ENCODE measurements around the gene DYSF.

The DYSF gene

DNA sequence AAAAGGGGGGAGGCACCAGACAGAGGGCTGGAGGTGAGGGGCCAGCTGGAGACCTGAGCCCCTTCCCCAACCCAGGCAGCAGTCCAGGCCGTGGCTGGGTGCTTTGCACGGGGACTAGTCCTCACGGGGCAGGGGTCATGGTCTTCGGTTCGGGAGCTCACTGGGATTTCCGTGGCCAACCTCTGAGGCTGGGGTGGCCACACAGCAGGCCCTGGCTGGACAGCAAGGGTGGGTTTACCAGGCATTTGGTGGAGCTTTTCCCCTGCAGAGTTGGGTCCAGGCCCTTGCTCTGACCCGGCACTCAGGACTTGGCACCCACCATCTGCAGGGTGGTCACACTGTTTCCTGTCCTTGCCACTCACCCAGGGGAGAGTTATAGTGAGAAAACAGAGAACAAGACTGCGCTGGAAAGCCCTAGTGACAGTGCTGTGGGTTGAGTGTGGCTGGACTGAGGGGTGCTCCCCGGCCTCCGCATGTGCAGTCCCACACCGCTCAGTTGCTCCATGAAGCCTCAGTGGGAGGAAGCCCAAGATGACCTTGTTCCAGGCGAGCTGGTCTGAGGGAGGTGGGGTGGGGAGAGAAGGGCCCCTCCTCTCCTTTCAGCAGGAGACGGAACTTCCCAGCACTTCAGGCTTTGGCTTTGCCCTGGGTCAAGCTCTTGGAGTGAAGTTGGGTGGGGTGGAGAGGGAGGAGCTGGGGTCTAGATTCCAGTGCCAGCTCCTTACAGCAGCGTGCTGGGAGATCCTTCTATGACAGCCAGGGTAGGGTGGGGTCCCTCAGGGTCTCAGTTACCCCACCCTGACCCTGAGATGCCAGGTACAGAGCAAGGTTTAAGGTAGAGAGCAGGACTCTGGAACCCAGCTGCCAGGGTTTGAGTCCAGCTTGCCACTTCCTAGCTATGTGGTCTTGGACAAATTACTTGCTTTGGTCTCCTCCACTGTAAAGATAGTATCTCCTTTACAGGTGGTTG is 219.8 kb downstream of the DYSF start:
- DNase-seq (ENCODE audit: low read depth in 2 of 2): no peak

DNA sequence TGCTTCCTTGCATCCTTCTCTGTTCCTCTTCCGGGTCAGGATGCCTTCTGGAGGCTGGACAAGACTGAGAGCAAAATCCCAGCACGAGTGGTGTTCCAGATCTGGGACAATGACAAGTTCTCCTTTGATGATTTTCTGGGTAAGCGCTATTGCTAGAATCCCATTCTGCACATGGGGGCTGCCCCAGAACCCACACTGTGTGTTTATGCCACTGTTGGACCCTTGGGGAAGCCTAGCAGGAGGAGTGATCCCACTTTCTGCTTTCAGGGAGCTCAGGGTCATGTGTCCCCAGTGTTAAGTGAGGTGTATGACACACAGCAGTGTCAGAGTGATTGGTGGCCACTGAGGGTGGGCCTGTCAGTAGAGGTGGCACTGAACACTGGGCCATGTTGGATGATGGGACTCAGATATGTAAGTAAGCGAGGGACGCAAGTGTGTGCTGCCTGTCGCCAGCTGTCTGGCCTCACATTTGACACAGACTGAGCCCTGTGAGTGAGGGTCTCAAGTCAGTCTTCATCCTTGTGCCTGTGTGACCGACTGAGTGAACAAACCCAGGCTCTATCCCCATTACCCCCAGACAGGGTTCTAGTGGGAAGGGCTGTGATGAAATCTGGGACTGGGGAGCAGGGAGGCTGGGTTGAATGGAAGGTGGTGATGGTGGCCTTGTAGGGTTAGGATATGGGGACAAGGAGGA is 220.9 kb downstream of the DYSF start:
- DNase-seq (ENCODE audit: low read depth in 2 of 2): no peak

DNA sequence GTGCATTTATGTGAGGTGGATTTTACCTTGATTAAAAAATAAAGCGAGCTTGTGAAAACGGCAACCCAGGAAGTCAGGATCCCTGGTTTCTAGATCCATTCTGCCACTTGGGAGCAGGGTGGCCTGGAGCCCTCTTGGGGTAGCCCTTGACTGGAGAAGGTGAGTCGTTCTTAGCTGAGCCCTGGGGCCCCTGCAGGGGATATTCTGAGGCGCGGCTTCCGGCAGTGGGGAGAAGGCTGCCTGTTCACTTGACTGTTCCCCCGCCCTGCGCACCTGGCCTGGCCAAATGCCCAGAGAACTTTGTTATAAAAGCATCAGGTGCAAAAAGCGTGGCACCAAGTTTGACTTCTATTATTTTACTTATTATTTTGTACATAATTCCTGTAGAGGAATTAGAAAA is 221.9 kb downstream of the DYSF start:
- DNase-seq (ENCODE audit: low read depth in 2 of 2): no peak

DNA sequence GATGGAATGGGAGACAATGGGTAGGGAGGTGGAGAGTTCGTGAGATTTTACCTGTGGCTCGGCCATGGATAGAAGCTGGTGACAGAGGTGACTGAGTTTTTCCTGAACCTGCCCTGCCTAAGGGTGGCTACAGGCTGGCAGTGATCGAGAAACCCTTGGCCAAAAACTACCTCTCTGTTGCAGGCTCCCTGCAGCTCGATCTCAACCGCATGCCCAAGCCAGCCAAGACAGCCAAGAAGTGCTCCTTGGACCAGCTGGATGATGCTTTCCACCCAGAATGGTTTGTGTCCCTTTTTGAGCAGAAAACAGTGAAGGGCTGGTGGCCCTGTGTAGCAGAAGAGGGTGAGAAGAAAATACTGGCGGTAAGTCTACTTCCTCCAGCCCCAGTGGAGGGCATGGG is 225.5 kb downstream of the DYSF start:
- no peak for DNase-seq (ENCODE audit: low read depth in 2 of 2)

DNA sequence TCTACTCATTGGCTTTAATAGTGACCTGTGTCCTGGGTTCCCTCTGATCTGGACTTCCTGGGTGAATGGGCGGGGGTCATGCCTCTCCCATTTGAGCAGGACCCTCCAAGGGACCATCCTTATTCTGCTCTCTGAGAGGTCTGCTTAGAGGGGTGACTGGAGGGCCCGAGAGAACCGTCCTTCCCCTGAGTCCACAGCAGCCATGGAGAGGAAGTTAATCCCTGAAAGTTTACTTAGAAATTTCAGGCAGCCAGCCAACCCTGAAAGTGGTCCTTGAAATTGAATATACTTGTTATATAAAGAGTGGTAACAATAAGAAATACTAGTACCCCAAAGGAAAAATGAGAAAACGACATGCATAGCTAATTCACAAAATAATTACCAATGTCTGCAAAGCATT is 226.1 kb downstream of the DYSF start:
- no peak for DNase-seq (ENCODE audit: low read depth in 2 of 2)

DNA sequence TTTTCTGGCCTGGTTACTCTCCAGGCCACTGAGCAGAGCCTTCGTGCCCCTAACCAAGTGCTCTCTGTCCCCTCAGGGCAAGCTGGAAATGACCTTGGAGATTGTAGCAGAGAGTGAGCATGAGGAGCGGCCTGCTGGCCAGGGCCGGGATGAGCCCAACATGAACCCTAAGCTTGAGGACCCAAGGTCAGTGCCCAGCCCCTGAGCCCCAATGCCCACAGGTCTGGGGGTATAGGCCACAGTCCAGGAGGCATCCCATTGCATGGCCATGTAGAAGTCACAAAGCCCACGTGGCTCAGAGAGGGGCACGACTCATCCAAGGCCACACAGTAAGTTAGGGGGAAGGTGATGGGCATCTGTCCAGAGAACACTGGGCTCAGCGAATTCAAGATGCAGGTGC is 227.6 kb downstream of the DYSF start:
- DNase-seq (ENCODE audit: low read depth in 2 of 2): no peak

DNA sequence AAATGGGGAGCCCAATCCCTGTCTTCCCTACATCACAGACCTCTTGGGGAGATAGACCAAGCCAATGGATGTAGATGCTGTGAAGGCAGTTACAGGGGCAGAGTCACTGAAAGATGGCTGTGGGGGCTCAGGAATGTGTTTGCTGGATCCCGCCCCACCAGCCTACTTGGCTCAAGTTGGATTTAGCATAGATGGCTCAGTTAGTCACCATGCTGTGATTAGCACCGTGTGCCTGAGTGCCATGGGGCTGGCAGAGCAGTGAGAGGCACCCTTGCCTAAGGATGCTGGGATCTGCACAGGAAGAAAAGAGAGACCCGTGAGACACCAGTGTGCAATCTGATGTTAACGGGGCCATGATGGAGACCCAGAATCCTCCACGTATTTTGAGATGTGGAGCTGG is 228.3 kb downstream of the DYSF start:
- DNase-seq (ENCODE audit: low read depth in 2 of 2): no peak

DNA sequence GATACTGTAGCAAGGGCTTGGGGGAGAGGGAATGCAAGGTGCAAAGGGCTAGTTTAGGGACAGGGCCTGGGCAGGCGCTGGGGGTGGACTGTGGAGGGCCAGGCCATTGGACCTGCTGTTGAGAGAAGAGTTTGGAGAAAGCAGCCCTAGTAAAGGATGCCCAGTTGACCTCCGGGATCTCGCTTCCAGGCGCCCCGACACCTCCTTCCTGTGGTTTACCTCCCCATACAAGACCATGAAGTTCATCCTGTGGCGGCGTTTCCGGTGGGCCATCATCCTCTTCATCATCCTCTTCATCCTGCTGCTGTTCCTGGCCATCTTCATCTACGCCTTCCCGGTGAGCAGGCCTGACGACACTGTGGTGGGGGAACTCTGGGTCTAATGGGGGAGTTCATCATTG is 229.0 kb downstream of the DYSF start:
- no peak for DNase-seq (ENCODE audit: low read depth in 2 of 2)

DNA sequence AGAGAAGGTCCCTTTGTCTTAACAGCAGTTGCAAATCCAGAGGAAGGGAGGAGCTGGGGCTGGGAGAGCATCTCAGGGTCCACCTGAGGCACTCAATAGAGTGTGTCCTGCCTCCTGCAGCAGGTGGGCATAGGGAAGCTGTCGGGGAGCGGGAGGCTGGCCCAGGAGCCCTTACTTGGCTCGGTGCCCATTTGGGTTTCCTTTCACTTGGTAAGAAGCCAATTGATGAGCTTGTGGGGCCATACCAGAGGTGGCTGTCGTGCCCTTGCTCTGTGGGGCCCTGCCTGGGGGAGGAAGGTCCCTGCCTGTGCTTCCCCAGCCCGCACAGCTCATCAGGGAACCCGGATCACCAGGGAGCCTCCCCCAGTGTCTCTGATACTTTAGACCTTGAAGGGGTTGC is 229.7 kb downstream of the DYSF start:
- DNase-seq (ENCODE audit: low read depth in 2 of 2): no peak

DNA sequence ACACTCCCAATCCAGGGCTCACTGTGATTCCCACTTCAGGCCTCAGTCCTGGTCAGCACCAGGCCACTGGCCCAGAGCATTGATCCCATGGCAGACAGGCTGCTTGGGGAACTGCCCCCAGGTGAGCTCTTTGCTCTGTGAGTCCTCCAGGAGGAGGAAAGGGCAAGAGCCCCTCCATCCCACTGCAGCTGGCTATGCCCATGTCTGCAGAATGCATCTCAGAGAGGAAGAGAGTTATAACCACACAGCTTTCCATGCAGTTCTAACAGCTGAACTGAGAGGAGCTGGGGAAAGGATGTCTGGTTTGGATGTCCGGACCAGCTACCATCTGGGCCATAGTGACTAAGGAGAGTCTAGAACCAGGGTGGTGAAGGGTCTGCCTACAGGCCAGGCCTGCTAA is 230.3 kb downstream of the DYSF start:
- no peak for DNase-seq (ENCODE audit: low read depth in 2 of 2)

DNA sequence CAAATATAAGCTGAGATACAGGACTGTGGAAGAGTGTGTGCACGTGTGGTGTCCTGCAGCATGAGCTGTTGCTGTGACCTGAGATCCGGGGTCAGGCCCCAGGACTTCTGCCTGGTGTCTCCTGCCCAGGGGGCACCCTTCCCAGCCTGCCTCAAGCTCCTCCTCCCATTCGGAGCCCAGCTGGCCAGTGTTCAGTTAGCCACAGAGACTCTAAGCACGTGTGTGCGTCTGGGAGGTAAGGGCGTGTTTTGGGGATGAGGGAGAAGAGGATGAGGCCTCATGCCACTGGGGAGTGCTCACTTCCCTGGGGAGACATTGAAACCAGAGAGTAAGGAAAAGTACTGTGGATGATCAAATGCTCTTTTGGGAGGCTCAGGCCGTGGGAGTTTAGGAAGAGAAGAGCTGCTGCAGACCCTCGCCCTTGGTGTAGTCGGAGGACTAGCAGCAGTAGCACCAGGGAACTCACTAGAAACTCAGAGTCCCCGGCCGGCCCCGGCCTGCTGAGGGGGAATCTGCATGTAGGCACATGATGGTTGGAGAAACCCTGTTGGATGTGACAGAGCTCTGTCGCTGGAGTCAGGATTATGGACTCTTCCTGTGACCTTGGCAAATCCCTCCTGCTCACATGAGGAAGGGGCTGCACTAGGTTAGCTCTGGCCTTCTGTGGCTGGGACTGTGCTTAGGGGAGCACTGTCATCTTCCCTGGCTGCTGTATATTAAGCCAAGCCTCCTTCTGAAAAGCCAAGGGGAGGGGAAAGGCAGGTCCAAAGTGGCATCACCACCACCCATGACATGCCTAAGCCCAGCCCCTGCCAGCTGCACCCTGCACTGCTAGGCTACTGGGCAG is 231.1 kb downstream of the DYSF start:
- DNase-seq (ENCODE audit: low read depth in 2 of 2): no peak

DNA sequence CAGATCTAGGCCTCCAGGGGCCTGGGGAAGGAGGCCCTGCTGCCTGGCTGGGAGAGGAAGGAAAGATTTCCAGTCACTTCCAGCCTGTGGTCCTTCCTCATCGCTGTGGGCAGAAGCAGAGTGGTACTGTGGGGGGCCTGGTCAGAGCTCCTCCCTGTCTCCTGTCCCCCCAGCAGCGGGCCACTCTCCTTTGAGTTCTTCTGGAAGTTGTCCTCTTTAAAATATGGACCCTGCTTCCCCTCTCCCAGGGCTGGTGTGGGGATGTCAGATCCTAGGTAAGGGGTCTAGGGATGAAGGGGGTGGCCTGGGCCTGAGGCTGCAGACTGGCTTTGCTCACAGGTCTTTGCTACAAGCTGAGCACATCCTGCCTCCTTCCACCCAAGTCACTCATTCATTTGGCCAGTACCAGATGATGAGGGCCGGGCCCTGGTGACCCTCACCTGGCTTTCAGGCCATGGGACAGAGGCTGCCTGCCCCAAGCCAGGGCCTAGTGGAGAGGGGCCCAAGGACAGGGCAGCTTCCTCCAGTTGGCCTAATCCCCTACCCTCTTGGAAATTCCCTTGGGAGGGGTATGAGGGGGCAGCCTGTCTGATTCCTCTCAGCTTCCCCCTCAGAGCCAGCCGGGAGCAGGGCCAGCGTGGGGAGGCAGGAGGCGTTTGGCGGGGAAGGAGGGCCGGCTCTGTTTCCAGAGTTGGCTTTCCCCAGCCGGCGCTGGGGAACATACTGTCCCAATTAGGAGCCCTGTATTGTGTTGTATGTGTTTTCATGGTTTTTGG is 231.9 kb downstream of the DYSF start:
- DNase-seq (ENCODE audit: low read depth in 2 of 2): no peak

DNA sequence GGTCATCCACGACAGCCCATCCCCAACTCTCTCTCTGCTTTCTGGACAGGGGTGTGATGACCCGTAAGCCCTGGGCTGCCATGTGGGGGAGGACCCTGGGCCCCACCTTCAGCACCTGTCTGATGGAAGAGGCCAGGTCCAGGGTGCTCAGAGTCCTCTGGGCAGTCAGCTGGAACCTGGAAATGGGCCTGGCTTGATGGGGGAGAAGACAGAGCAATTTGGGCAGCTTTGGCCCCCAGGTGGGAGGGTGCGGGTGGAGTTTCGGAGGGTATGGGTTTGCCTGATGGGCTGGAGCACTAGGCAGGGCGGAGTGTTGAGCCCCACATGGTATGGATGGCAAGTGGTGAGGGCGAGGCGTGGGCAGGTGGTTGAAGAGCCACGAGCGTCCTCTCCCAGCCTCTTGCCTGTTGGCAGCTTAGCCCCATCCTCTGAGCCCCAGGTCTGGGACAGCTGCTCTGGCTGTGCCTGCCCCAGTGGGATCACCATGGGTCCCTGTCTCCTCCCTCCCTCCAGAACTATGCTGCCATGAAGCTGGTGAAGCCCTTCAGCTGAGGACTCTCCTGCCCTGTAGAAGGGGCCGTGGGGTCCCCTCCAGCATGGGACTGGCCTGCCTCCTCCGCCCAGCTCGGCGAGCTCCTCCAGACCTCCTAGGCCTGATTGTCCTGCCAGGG is 232.7 kb downstream of the DYSF start:
- DNase-seq (ENCODE audit: low read depth in 2 of 2): no peak

DNA sequence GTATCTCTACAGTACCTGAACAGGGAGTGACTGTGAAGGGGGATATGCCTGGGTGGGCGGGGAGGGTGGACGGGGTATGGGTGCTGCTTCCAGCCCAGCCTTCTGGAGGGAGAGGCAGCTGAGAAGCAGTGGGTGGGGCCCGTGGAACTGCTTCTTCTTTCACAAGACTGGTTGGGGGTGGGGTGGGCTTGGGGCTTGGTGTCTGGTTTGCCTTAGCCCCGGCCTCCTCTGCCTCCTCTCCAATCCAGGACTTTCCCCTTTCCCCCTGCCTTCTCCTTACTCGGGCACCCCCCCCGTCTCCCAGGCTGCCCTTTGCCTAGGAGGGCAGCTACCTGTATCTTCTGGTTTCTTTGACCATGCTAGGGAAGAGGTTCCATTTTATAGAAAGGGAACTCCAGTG is 233.4 kb downstream of the DYSF start:
- DNase-seq (ENCODE audit: low read depth in 2 of 2): no peak

DNA sequence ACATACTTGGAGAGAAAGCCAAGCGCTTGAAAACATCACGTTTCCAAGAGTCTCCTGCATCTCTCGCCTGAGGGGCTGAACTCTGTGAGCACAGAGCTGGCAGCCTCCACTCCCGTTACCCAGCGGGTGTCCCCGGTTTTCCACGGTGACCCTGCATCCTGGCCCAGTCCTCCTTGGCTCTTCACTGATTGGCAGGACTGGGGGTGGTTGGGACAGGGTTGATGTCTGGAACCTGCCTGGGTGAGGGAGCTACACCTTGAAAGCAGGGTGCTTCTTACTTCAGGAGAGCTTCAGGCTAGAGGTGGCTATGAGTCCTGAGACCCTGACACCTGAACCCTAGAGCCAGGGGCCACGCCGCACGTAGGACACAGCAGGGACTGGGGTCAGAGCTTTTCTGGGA is 234.1 kb downstream of the DYSF start:
- DNase-seq (ENCODE audit: low read depth in 2 of 2): no peak

DNA sequence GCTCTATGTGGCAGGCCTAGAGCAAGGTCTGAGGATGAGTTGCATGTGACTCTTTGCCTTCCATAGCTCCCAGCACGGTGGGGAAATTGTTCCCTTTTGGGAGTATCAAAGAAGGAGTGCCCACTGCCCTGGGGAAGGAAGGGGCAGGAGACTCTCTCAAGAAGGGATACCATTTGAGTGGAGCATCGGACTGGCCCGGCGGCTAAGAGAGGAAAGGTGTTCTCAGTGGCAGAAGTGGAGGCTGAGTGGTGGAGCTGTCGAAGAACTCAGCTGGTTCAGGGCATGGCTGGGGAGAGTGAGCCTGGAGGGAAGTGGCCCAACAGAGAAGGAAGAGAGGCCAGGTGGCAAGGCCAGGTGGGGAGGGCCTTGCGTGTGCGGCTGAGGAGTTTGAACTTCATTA is 235.2 kb downstream of the DYSF start:
- no peak for DNase-seq (ENCODE audit: low read depth in 2 of 2)

DNA sequence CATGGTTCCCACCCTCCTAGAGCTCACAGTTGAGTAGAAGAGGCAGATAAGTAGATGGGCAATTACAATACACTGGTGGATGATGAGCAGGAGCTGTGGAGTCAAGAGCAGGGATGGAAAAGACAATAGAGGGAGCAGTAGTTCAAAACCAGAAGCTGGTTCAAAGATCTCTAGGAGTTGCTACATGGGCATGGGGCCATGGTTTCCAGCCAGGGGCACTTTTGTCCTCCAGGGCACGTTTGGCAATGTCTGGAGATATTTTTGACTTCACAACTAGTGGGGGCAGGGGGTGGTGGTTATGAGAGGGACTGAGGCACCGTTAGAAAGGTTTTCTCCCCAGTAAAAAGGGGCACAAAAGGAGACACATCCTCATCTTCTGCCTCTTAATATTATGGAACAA is 236.0 kb downstream of the DYSF start:
- DNase-seq (ENCODE audit: low read depth in 2 of 2): no peak

DNA sequence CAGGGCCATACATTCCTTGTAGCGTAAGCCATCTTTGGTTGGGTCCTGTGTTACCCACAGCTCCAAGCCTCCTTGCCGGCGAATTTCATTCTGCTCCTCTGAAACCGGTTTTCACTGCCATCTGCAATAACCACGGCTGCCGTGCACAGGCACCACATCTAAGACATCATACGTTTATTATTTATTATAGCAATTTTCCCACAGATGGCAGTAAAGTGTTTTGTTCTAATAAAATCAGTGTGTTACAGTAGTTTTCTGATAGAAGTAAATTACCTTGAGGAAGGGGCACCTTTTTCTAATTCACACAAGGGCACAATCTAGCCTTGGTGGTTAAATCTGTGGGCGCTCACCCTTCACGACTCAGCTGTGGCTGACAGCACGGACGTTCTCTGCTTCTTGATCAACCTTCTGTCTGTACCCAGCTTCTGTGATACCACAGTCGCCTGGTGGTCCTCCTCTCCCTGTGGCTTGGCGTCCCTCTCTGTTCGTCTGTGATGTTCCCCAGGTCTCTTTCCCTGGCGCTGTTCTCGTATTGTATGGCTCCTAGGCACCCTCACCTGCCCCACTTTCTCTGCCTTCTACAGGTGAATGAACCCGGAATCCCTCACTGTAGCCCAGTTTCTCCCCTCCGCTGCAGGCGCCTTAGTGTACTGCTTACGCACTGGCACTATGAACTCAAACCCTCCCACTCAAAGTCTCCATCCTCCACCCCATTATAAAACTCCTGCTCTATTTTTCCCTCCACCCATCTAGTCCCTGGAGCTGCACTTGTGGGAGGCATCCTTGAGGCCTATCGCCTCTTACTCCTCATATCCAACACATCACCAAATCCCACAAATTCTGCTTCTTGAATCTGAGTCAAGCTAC is 236.8 kb downstream of the DYSF start:
- DNase-seq (ENCODE audit: low read depth in 2 of 2): no peak

DNA sequence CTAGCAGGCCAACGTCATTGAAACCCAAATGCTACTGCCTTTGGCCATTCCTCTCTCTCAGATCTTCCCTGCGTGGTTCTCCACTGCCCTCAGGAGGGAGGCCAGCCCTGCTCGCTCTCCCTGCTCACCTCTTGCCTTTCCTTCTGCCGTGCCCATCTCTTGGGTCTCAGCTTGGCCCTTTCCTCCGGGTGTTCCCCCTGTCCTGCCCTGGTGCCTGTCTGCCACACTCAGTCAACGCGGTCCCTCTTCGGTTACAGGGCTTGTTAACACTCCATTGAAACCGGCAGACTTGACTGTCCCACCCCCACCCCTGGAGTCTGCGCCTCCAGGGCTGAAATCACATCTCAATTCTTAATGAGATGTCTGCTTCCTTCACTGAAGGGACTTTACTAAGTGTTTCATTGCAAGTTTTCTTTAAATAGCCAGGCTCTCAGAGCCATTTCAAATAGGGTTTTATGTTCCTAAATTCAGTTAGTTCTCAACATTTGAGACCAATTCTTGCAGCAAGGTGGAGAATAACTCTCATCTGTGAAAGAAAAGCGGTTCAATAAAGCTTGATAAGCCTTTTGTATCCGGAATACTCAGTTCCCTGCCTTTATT is 237.6 kb downstream of the DYSF start:
- no peak for DNase-seq (ENCODE audit: low read depth in 2 of 2)
